Dendritic cell treated with granulocyte-macrophage colony-stimulating factor and Interleukin-4, amounts not matched to agents 40 ng/mL and 50 ng/mL, for 4 days (primary cell): ENCODE results near the gene C1QTNF5.
"Not testable (repeated sequence)": the region's sequence is repeated elsewhere in the genome, so short reads cannot be mapped to it uniquely, and the experiment has no call there.

ENCODE experiments used
- H3K27ac Mint-ChIP-seq: one replicate; pipeline ENCODE4 v1.8.0; 2022; ENCODE audit warnings: mild to moderate bottlenecking, mixed read lengths
- H3K27me3 Mint-ChIP-seq: one replicate; pipeline ENCODE4 v1.8.0; 2022; ENCODE audit warnings: mild to moderate bottlenecking, mixed read lengths
- H3K36me3 Mint-ChIP-seq: one replicate; pipeline ENCODE4 v1.8.0; 2022; ENCODE audit warnings: low read depth, mixed read lengths
- H3K4me1 Mint-ChIP-seq: one replicate; pipeline ENCODE4 v1.8.0; 2022; ENCODE audit warnings: low read depth, mixed read lengths
- H3K4me3 Mint-ChIP-seq: one replicate; pipeline ENCODE4 v1.8.0; 2022; ENCODE audit warnings: mild to moderate bottlenecking, moderate library complexity, mixed read lengths
- H3K9me3 Mint-ChIP-seq: one replicate; pipeline ENCODE4 v1.8.0; 2022; ENCODE audit warnings: mixed read lengths
- intact Hi-C: fragments of 100-400 bp; cut with micrococcal nuclease; formaldehyde crosslinking; loops from one replicate; pipeline ENCODE4 v1.15.0; 2022

The C1QTNF5 gene

GRCh38 chr11:119340335-119341221, at the start of gene C1QTNF5:
Gene C1QTNF5, minus strand, starts transcription at chr11:119340883. Its CDS starts 486 bp downstream, at chr11:119340397.
- intact Hi-C loops: no loop called here
- no peaks in the 10 kb centered on the region for H3K9me3 Mint-ChIP-seq
- no peak within 1 kb of the TSS for H3K27ac Mint-ChIP-seq
- peaks cover 45% of the 10 kb centered on the region for H3K4me1 Mint-ChIP-seq
- peaks cover 56% of the 10 kb centered on the region for H3K27me3 Mint-ChIP-seq
- peaks cover 17% of the 10 kb centered on the region for H3K36me3 Mint-ChIP-seq
- H3K4me3 Mint-ChIP-seq: peak within 1 kb of the TSS; percentile 2

- Mint-ChIP-seq H3K9me3 (no peaks in the 10 kb centered on the region), H3K4me3 (no peak overlapping the region), H3K4me1 (no peaks in the 10 kb centered on the region), H3K27me3 (peaks cover 17% of the 10 kb centered on the region), H3K27ac (no peak overlapping the region), H3K36me3 (no peaks in the 10 kb centered on the region)
- intact Hi-C loops: no loop called here
Observed at GRCh38 chr11:119389611-119390254, 49.0 kb upstream of the C1QTNF5 start.

GRCh38 chr11:119388103-119388502, 47.4 kb upstream of the C1QTNF5 start:
- Mint-ChIP-seq H3K9me3 (no peaks in the 10 kb centered on the region), H3K27me3 (peaks cover 9% of the 10 kb centered on the region), H3K27ac (no peak overlapping the region), H3K4me1 (no peaks in the 10 kb centered on the region), H3K4me3 (no peak overlapping the region), H3K36me3 (no peaks in the 10 kb centered on the region)
- intact Hi-C loops: no loop called here

GRCh38 chr11:119384332-119384731, 43.6 kb upstream of the C1QTNF5 start:
- H3K9me3 Mint-ChIP-seq: no peaks in the 10 kb centered on the region
- intact Hi-C loops: no loop called here
- peaks cover 19% of the 10 kb centered on the region for H3K27me3 Mint-ChIP-seq
- H3K4me1 Mint-ChIP-seq: no peaks in the 10 kb centered on the region
- H3K27ac Mint-ChIP-seq: no peak overlapping the region
- H3K36me3 Mint-ChIP-seq: no peaks in the 10 kb centered on the region
- no peak overlapping the region for H3K4me3 Mint-ChIP-seq

DNA sequence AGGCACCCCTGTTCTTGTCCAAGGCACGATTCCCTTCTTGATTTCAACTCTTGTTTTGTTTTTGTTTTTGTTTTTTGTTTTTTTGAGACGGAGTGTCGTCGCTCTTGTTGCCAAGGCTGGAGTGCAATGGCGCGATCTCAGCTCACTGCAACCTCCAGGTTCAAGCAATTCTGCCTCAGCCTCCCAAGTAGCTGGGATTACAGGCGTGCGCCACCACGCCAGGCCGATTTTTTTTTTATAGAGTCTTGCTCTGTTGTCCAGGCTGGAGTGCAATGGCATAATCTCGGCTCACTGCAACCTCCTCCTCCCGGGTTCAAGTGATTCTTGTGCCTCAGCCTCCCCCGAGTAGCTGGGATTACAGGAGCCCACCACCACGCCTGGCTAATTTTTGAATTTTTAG, 41.8 kb upstream of the C1QTNF5 start:
- H3K4me3 Mint-ChIP-seq, H3K4me1 Mint-ChIP-seq, H3K27ac Mint-ChIP-seq, H3K36me3 Mint-ChIP-seq, H3K9me3 Mint-ChIP-seq, intact Hi-C loops: not testable (repeated sequence)
- H3K27me3 Mint-ChIP-seq: peaks cover 24% of the 10 kb centered on the region

GRCh38 chr11:119382101-119382500, 41.4 kb upstream of the C1QTNF5 start:
- no peak overlapping the region for H3K4me3 Mint-ChIP-seq
- no peaks in the 10 kb centered on the region for H3K36me3 Mint-ChIP-seq

GRCh38 chr11:119381181-119381988, 40.7 kb upstream of the C1QTNF5 start, which contains the start of gene USP2:
Gene USP2, minus strand, starts transcription at chr11:119381690. Its CDS starts 8,210 bp downstream, at chr11:119373480.
- intact Hi-C loops: loop anchor here (1.0 kb wide), 1 partner anchor 25 kb away; no protein-coding TSS in a partner anchor
- H3K27me3 Mint-ChIP-seq: peaks cover 23% of the 10 kb centered on the region
- no peaks in the 10 kb centered on the region for H3K4me1 Mint-ChIP-seq
- no peaks in the 10 kb centered on the region for H3K36me3 Mint-ChIP-seq
- H3K27ac Mint-ChIP-seq: no peak within 1 kb of the TSS
- H3K4me3 Mint-ChIP-seq: no peak within 1 kb of the TSS
- no peaks in the 10 kb centered on the region for H3K9me3 Mint-ChIP-seq

More at GRCh38 chr11:119382101-119382500, 41.4 kb upstream of the C1QTNF5 start:
- H3K27me3 Mint-ChIP-seq: peaks cover 22% of the 10 kb centered on the region
- intact Hi-C loops: no loop called here
- H3K27ac Mint-ChIP-seq: no peak overlapping the region
- H3K9me3 Mint-ChIP-seq: no peaks in the 10 kb centered on the region
- H3K4me1 Mint-ChIP-seq: no peaks in the 10 kb centered on the region

DNA sequence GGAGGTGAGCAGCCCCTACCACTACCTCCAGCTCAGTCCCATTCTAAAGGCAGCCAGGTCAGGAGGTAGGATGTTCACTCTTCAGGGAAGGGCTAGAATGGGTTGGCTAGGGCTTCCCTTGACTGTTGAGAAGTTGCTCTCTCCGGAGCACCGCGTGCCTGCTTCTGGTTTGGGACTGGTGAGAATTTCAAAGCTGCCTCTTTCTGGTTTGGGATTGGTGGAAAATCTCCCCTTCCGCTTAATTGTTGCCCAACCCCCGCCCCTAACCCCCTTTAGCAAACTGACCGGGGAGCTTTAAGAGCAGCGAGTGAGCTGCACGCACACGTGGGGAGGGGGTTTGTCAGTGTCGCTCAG, 40.1 kb upstream of the C1QTNF5 start:
- H3K9me3 Mint-ChIP-seq: no peaks in the 10 kb centered on the region
- H3K27me3 Mint-ChIP-seq: peaks cover 23% of the 10 kb centered on the region
- intact Hi-C loops: loop anchor here (1.0 kb wide), 1 partner anchor 25 kb away; no protein-coding TSS in a partner anchor
- no peaks in the 10 kb centered on the region for H3K36me3 Mint-ChIP-seq
- H3K27ac Mint-ChIP-seq: no peak overlapping the region
- H3K4me1 Mint-ChIP-seq: no peaks in the 10 kb centered on the region
- no peak overlapping the region for H3K4me3 Mint-ChIP-seq

DNA sequence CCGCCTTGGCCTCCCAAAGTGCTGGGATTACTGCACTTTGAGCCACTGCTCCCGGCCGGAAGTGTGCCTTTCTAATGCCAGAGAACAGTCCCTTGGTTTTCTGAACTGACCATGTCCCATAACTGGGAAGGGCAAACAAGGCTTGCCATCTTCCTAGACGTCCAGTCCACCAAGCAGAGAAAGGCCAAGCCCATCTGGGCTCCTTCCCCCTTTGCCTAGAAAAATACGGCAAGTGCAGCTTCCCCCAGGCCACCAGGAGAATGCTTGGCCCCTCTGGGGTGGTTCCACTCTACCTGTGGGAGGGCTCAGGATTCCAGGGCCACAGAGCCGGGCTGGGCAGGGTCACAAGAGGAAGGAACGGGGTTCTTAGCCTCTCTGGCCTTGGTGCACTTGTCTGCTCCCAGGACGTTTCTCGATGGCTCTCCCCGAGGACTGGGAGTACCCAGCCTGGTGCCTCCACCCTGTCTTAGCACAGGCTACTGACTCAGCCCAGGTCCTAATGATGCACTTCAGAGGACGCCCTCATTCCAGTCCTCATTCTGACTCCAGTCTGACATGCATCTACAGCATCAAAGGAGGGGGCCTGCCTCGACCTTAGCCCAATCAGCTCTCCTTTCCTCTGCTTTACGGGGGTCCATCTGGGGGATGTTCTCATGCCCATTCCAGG, 39.6 kb upstream of the C1QTNF5 start:
- Mint-ChIP-seq H3K4me3 (no peak overlapping the region), H3K27ac (no peak overlapping the region), H3K27me3 (peaks cover 23% of the 10 kb centered on the region), H3K36me3 (no peaks in the 10 kb centered on the region), H3K4me1 (no peaks in the 10 kb centered on the region), H3K9me3 (no peaks in the 10 kb centered on the region)
- intact Hi-C loops: no loop called here

- Mint-ChIP-seq H3K9me3 (no peaks in the 10 kb centered on the region), H3K4me3 (no peak overlapping the region), H3K36me3 (no peaks in the 10 kb centered on the region), H3K4me1 (no peaks in the 10 kb centered on the region), H3K27me3 (peaks cover 23% of the 10 kb centered on the region), H3K27ac (no peak overlapping the region)
- intact Hi-C loops: no loop called here
Observed at GRCh38 chr11:119378851-119379465, 38.3 kb upstream of the C1QTNF5 start.

- H3K4me3 Mint-ChIP-seq: no peak overlapping the region
- no peaks in the 10 kb centered on the region for H3K4me1 Mint-ChIP-seq
- intact Hi-C loops: no loop called here
- no peaks in the 10 kb centered on the region for H3K9me3 Mint-ChIP-seq
- H3K36me3 Mint-ChIP-seq: no peaks in the 10 kb centered on the region
- peaks cover 23% of the 10 kb centered on the region for H3K27me3 Mint-ChIP-seq
- no peak overlapping the region for H3K27ac Mint-ChIP-seq
Observed at GRCh38 chr11:119377961-119378667, 37.4 kb upstream of the C1QTNF5 start.

DNA sequence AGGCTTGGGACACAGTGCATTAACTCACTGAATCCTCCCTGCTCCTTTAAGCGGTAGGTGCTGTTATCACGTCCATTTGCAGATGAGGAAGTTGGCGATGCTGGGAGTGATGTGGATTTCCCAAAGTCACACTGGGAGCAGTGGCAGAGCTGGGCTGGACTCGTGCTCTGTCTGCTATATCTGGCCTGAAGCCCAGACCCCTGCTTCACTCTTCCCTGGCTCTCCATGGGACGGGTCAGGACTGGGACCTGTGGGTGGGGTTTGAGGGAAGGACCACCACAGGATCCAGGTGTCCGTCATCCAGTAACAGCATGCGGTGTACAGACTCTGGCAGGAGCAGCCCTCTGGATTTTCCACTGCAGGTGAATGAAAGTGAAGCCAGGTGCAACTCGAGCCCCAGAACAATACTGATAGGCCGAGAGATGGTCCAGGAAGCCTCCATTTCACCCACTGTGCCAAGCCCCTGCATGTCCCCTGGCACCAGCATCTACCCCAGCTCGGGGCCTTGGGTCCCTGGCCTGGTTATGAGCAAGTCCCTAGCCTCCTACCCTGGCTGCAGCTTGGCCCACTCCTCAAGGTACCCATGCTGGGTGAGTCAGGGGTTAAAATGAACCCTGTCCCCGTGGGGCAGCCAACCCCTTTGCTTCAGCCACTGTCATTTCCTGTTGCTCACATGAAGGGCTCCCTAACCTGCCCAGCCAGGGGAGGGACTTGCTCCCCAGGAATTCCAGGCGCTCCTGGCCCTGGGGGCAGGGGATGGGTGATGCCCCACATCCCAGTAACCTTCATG, 36.6 kb upstream of the C1QTNF5 start:
- intact Hi-C loops: no loop called here
- no peaks in the 10 kb centered on the region for H3K4me1 Mint-ChIP-seq
- no peak overlapping the region for H3K4me3 Mint-ChIP-seq
- no peaks in the 10 kb centered on the region for H3K9me3 Mint-ChIP-seq
- H3K27me3 Mint-ChIP-seq: peaks cover 23% of the 10 kb centered on the region
- H3K27ac Mint-ChIP-seq: no peak overlapping the region
- H3K36me3 Mint-ChIP-seq: no peaks in the 10 kb centered on the region
